Measurements from ENCODE around the gene ENPP3.

ENPP3 gene

DNA sequence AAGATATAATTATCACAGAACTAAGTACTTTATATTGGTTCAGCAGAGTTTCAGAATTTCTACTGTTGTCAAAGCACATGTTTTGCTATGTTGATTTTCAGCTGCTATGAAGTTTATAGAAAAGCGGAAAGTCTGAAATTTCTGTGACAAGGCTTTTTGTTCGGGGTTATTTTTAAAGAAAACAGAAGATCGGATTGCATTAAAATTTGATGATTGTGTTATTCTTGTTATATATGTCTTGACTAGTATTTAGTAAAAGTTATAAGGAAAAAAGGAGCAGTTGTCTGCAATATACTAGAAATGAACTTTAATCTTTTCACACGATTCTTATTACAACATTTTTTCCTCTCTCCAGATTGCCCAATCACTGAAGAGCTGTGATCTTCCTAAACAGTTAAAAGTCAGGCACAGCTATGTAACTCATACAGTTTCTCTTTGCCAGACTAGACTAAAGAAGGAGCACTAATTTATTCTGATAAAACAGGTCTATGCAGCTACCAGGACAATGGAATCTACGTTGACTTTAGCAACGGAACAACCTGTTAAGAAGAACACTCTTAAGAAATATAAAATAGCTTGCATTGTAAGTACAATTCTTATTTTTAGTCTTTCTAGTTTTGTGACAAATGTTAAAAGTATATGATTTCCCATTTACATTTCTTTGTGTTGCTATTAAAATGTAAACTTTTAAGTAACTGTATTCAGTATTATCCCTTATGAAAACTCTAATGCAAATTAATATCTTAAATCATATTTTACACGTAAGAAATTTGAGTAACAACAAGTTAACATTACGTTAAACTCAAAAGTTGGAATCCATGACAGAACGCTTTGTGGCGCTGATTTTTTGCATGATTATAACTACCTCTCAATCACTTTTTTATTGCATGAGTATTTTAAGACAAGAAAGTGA, at the start of gene ENPP3:
TSS of gene ENPP3 (plus strand) at position 423 of the 913 bp plus-strand sequence. CDS start at position 506, 83 bp downstream.
- DNase-seq (ENCODE audit: low read depth in 2 of 2): no peak

DNA sequence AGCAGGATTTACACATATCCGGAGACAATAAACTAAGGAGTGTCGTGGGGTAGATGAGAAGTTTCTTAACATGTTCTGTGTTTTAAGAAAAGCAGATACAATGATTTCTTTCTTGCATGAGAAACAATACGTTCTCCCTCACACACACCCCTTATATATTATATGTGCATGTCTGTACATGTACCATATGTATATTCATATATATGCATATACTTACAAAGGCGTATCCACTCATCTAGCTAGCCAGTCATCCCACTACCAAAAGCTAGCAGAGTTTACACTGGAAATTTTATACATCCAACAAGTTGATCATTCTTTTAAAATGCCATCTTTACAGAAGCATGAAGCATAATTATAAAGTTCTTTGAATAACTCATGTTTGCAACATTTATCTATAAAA, 49.2 kb upstream of the ENPP3 start:
- DNase-seq (ENCODE audit: low read depth in 2 of 2): no peak

- DNase-seq (ENCODE audit: low read depth in 2 of 2): no peak
Measured at GRCh38 chr6:131588643-131589042, 48.5 kb upstream of the ENPP3 start.

- DNase-seq (ENCODE audit: low read depth in 2 of 2): no peak
Measured at GRCh38 chr6:131592935-131593334, 44.2 kb upstream of the ENPP3 start.

DNA sequence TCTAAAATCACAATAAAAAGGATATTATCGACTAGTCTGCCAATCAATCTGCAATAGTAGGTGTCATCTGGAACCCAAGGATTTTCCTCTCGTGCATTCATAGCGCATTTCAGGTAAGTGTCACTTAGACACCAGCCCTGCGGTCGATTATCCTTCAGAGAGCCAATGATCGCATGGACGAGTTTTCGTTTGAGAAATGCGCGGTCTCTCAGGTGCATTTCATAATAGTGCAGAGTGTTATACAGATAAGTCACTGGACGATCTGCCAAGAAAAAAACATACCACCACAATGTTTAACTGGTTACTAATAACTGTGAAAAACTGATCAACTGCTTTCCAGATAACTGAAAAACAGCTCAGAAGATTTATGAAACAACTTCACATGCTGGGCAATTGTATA, 43.0 kb upstream of the ENPP3 start:
- DNase-seq (ENCODE audit: low read depth in 2 of 2): no peak

DNA sequence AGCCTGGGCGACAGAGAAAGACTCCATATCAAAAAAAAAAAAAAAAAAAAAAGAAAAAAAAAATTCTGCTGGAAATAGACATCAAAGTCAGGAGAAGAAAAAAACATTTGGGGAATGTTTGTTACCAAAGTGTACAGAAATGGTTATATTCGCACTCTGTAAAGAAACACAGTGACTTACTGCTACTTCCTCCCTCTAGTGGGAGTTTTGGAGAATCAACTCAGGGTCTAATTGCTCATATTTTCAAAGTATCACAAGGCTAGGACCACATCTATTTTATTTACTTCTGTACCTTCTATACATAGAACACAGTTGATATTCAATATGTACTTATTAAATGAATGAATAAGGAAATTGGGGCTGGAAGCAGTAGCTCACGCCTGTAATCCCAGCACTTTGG, 39.7 kb upstream of the ENPP3 start:
- no peak for DNase-seq (ENCODE audit: low read depth in 2 of 2)

GRCh38 chr6:131600716-131601115, 36.4 kb upstream of the ENPP3 start:
- DNase-seq (ENCODE audit: low read depth in 2 of 2): no peak

DNA sequence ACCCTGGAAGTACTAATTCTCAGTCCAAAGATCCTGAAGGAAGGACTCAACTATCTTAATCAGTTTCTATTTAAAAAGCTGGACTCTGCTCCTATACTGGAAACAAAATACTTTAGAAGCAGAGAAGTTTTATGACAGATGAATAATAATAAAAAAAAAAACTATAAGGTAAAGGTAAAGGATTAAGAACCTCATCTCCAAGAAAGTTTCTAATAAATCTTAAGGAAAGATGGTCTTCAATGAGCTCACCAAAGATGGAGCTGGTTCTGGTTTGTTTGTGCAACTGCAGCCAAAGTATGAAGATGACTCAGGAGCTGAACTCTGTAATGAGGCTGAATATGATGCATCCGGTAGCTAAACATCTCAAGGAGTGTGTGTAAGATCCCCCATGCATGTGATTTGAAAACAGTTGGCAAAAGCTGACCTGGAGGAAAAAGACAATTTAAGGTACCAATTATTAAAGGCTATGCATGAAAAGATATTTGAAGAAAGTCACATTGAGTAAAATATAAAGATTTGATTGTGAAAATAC, 34.3 kb upstream of the ENPP3 start:
- DNase-seq (ENCODE audit: low read depth in 2 of 2): no peak

- DNase-seq (ENCODE audit: low read depth in 2 of 2): no peak
Measured at GRCh38 chr6:131613296-131613925, 23.7 kb upstream of the ENPP3 start.

GRCh38 chr6:131615275-131615674, 21.8 kb upstream of the ENPP3 start:
- no peak for DNase-seq (ENCODE audit: low read depth in 2 of 2)

DNA sequence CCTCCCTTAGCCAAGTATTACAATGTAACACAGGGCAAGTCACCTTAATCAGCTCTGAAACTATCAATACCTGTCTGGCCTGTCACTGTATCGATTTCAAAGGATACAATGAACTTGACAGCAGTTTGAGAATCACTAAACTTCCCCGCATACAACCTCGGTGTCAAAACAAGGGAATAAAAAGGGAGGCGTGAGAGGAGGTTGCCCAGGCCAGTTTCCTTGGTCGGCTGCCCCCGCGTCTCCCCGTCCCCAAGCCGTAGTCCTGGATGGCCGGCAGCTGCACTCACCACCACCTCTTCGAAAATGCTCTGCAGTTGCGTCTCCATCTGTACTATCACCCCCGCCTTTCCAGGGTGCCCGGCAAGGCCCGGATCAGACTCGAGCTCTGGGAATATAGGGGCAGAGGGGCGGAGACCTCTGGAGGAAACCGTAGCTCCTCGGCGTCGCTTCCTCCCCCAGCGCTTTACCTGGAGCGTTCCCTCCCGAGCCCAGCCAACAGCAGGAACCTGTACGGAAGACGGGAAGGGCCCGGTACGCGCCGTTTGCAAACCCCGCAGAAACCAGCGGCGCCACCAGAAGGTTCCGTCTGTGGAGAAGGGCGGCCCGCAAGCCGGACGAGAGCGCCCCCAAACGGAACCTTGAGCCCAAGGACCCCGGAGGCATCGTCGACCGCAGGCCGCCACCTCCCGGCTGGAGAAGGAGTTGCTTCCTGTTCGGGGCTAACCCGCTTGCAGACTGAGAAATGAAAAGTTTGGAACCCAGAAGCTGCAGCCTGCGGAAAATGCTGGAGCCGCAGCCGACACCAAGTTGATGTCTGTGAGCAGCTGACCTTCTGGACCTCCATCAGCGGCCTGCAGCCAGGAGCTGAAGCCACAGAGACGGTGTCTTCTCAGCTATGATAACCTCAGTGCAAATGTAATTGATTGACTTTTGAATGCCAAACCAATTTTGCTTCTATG, 9.1 kb upstream of the ENPP3 start, which contains the start of gene MED23:
TSS of gene MED23 (minus strand) at position 519 of the 959 bp plus-strand sequence. CDS start at position 326, 193 bp downstream.
- DNase-seq (ENCODE audit: low read depth in 2 of 2): peak; percentile 89 to 94

DNA sequence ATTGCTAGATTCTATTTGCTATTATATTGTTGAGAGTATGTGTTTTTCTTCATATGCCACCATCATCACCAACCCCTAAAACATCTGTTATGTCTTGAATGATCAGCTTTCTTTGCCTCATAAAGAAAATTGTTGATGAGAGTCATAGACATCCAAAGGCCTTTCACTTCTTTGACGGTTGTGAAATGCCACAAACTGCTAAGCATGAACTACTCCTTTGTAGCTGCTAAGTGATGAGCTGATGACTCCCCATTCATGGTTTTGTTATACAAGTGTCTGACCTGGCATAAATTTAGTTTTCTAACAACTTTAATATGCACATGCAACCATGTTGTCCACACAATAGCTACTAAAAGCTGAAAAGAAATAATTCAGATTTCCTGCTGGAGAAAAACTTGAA, 8.4 kb upstream of the ENPP3 start:
- DNase-seq (ENCODE audit: low read depth in 2 of 2): no peak

DNA sequence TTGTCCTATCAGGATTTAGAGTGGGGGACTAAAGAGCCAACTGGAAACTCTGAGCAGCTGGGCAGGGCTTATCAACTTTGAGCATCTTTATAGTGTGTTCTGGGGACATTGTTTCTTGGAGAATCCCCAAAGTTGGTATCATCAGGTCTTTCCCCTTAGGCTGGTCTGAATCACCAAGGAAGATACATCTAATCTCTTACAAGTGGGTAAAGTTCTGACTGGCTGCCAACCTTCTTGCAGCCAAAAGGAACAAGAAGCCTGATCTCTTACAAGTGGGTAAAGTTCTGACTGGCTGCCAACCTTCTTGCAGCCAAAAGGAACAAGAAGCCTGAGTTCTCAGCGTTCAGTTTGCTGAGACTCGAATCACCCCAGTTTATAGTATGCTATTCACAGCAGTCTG, 7.5 kb upstream of the ENPP3 start:
- no peak for DNase-seq (ENCODE audit: low read depth in 2 of 2)

GRCh38 chr6:131631625-131632289, 5.3 kb upstream of the ENPP3 start:
- no peak for DNase-seq (ENCODE audit: low read depth in 2 of 2)

GRCh38 chr6:131635384-131636340, 1.4 kb upstream of the ENPP3 start:
- DNase-seq (ENCODE audit: low read depth in 2 of 2): no peak

GRCh38 chr6:131638013-131638412, 911 bp downstream of the ENPP3 start:
- DNase-seq (ENCODE audit: low read depth in 2 of 2): no peak

- DNase-seq (ENCODE audit: low read depth in 2 of 2): no peak
Measured at GRCh38 chr6:131640100-131640499, 3.0 kb downstream of the ENPP3 start.

DNA sequence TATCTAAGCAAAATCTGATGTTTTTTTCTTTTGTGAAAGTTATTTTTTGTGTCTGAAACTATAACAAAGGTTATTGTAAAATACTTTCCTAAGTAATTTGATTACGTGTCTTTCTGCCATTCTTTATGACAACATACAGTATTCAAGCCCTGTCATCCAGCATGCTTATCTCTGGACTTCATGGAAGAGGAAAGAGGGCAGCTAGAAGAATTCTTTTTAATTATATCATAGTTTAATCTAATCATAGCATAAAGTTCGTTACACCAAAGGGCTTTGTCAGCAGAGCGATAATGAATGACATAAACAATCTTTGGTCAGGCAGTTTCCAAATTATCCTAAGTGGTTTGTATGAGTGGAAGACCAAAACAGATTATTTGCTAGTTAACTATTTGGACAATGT, 3.5 kb downstream of the ENPP3 start:
- DNase-seq (ENCODE audit: low read depth in 2 of 2): no peak

- no peak for DNase-seq (ENCODE audit: low read depth in 2 of 2)
Measured at GRCh38 chr6:131641554-131641953, 4.5 kb downstream of the ENPP3 start.

GRCh38 chr6:131642565-131642964, 5.5 kb downstream of the ENPP3 start:
- DNase-seq (ENCODE audit: low read depth in 2 of 2): no peak

All from stimulated activated CD8-positive, alpha-beta memory T cell treated with anti-CD3 and anti-CD28 coated beads, Interleukin-2, amount 100 ng/mL, for 48 hours (primary cell).